HepG2 (cell line): Measurements from ENCODE around the gene RUSF1. TPM values are rescaled to one million over a fixed set of nuclear protein-coding genes. Genes with fewer than 3 reads are reported as not detected.

Source experiments
- ATAC-seq: fragments of 200-7000 bp; cut with Tn5 transposase; 3 replicates; pipeline ENCODE4 v1.9.1; 2020; ENCODE audit warnings: mild to moderate bottlenecking, moderate library complexity
- BruUV-seq: library from RNA; stranded (reverse); fragments of 400-500 nt; replicated peaks from 2 replicates; lab custom pipeline; 2021; lab: Mats Ljungman, UMichigan
- CTCF ChIA-PET: fragments of 300-600 bp; formaldehyde crosslinking; extraction: SDS; loops from one replicate; lab custom pipeline; 2021; ENCODE audit warnings: low total read pairs, inconsistent platforms, low intra/inter-chr PET ratio; lab: Yijun Ruan, JAX
- POLR2A ChIA-PET: fragments of 350-600 bp; sonication (Branson Sonifier 250); formaldehyde crosslinking; loops from one replicate; lab custom pipeline; 2020; ENCODE audit warnings: antibody characterized with exemption, inconsistent platforms; lab: Yijun Ruan, JAX
- DNase-seq: peaks from one replicate; pipeline ENCODE4 v3.0.0-alpha.2; 2015; ENCODE audit warnings: low spot score
- FAIRE-seq: peaks from 3 replicates; lab custom pipeline; 2011; peaks lifted over from hg19 to GRCh38; lab: Jason Lieb, UNC
- H2AFZ ChIP-seq: one replicate; pipeline ENCODE4 v1.6.1; 2011; ENCODE audit warnings: low read length, inconsistent platforms
- H3K27ac ChIP-seq: fragments of 300-600 bp; 3 replicates; pipeline ENCODE4 v1.8.0; 2011; ENCODE audit warnings: mixed run types, mild to moderate bottlenecking, mixed read lengths, low read length, inconsistent platforms; ENCODE audit not compliant: insufficient read depth; ENCODE audit errors: extremely low read length
- H3K27me3 ChIP-seq, 2 experiments: fragments of 200-600 bp in 1 of 2; 2 replicates in 1 of 2; 3 replicates in 1 of 2; pipeline versions ENCODE4 v1.6.0 to v1.8.0; 2011; ENCODE audit warnings: low read length in 2 of 2, mild to moderate bottlenecking in 2 of 2, moderate library complexity in 2 of 2, inconsistent platforms in 1 of 2; ENCODE audit not compliant: insufficient read depth in 2 of 2, control insufficient read depth in 1 of 2
- H3K36me3 ChIP-seq, 2 experiments: fragments of 200-600 bp in 1 of 2; replicated peaks in 1 of 2; 2 replicates in 1 of 2; 3 replicates in 1 of 2; pipeline versions ENCODE4 v1.5.1 to v1.8.0; 2011; ENCODE audit warnings: low read length in 2 of 2, inconsistent platforms in 1 of 2; ENCODE audit not compliant: insufficient read depth in 2 of 2, control insufficient read depth in 1 of 2
- H3K4me1 ChIP-seq: 2 replicates; pipeline ENCODE4 v1.5.1; 2012; ENCODE audit warnings: low read length, inconsistent platforms; ENCODE audit not compliant: insufficient read depth
- H3K4me2 ChIP-seq: 2 replicates; pipeline ENCODE4 v1.6.0; 2011; ENCODE audit warnings: low read depth, low read length, inconsistent platforms
- H3K4me3 ChIP-seq, 3 experiments: fragments of 200-600 bp in 1 of 3; sonication (generic), shearing (Covaris generic) in 1 of 3; replicated peaks in 1 of 3; 2 replicates each; pipeline ENCODE4 v1.5.1; 2011 to 2016; ENCODE audit warnings: low read length in 3 of 3, inconsistent platforms in 2 of 3, low read depth in 2 of 3, mild to moderate bottlenecking in 2 of 3, control low read depth in 1 of 3, mixed read lengths in 1 of 3; ENCODE audit not compliant: insufficient read depth in 1 of 3
- H3K79me2 ChIP-seq: one replicate; pipeline ENCODE4 v1.6.1; 2011; ENCODE audit warnings: low read length, inconsistent platforms; ENCODE audit not compliant: insufficient read depth
- H3K9ac ChIP-seq: 2 replicates; pipeline ENCODE4 v1.6.0; 2011; ENCODE audit warnings: mild to moderate bottlenecking, low read depth, low read length, inconsistent platforms; ENCODE audit not compliant: insufficient read depth
- H3K9me3 ChIP-seq: 2 replicates; pipeline ENCODE4 v1.5.1; 2012; ENCODE audit warnings: mild to moderate bottlenecking, low read length
- H4K20me1 ChIP-seq: 2 replicates; pipeline ENCODE4 v1.6.0; 2011; ENCODE audit warnings: inconsistent platforms, mild to moderate bottlenecking, low read length, moderate library complexity; ENCODE audit not compliant: insufficient read depth
- HNF4A ChIP-seq: sonication (generic); formaldehyde crosslinking; IDR thresholded peaks from 2 replicates; pipeline ENCODE4 v1.4.0; 2020; ENCODE audit warnings: missing genetic modification reagents
- HNF4G ChIP-seq, 2 experiments: sonication (generic) in 1 of 2; formaldehyde crosslinking in 1 of 2; IDR thresholded peaks; 2 replicates each; pipeline versions ENCODE4 v1.4.0 to v1.6.1; 2011 to 2020; ENCODE audit warnings: borderline replicate concordance in 2 of 2, low read depth in 2 of 2, mild to moderate bottlenecking in 2 of 2, low read length in 1 of 2, missing genetic modification reagents in 1 of 2, moderate library complexity in 1 of 2
- NAIF1 ChIP-seq: sonication (generic); formaldehyde crosslinking; IDR thresholded peaks from 2 replicates; pipeline ENCODE4 v1.5.0; 2020; ENCODE audit warnings: mild to moderate bottlenecking, missing genetic modification reagents, borderline replicate concordance
- NKX3-1 ChIP-seq: sonication (generic); formaldehyde crosslinking; IDR thresholded peaks from 2 replicates; pipeline ENCODE4 v1.5.0; 2020; ENCODE audit warnings: missing genetic modification reagents
- NR2C2 ChIP-seq: sonication (generic); formaldehyde crosslinking; IDR thresholded peaks from 2 replicates; pipeline ENCODE4 v1.4.0; 2020; ENCODE audit warnings: missing genetic modification reagents, mild to moderate bottlenecking, moderate library complexity, borderline replicate concordance
- NR2F6 ChIP-seq, 2 experiments: IDR thresholded peaks; 2 replicates each; pipeline ENCODE4 v1.6.1; 2016; ENCODE audit warnings: antibody characterized with exemption in 1 of 2, mild to moderate bottlenecking in 1 of 2
- RAD21 ChIP-seq: fragments of 450-650 bp; formaldehyde crosslinking; IDR thresholded peaks from 2 replicates; pipeline ENCODE4 v1.5.0; 2020; ENCODE audit warnings: mild to moderate bottlenecking
- RARA ChIP-seq: IDR thresholded peaks from 2 replicates; pipeline ENCODE4 v1.6.1; 2016; ENCODE audit warnings: missing genetic modification reagents, missing compliant biosample characterization
- REST ChIP-seq, 2 experiments: IDR thresholded peaks; 2 replicates each; pipeline ENCODE4 v1.6.1; 2011 to 2012; ENCODE audit warnings: low read length in 2 of 2, borderline replicate concordance in 1 of 2, low read depth in 1 of 2, mild to moderate bottlenecking in 1 of 2, moderate library complexity in 1 of 2
- TBL1XR1 ChIP-seq: fragments of 150-350 bp; IDR thresholded peaks from 2 replicates; pipeline ENCODE4 v1.6.1; 2014; ENCODE audit warnings: borderline replicate concordance, low read length; ENCODE audit not compliant: partially characterized antibody
- TMF1 ChIP-seq: sonication (generic); formaldehyde crosslinking; IDR thresholded peaks from 2 replicates; pipeline ENCODE4 v1.8.1; 2022; ENCODE audit warnings: low read depth, missing genetic modification reagents
- ZBTB44 ChIP-seq: sonication (generic); formaldehyde crosslinking; IDR thresholded peaks from 2 replicates; pipeline ENCODE4 v1.4.0; 2020; ENCODE audit warnings: missing genetic modification reagents
- ZMYM3 ChIP-seq: sonication (generic); formaldehyde crosslinking; IDR thresholded peaks from 2 replicates; pipeline ENCODE4 v1.5.1; 2020; ENCODE audit warnings: mild to moderate bottlenecking, missing genetic modification reagents
- ZNF121 ChIP-seq: sonication (generic); formaldehyde crosslinking; IDR thresholded peaks from 2 replicates; pipeline ENCODE4 v1.5.0; 2020; ENCODE audit warnings: mild to moderate bottlenecking, missing genetic modification reagents
- WGBS: methylation state at CpG from one replicate; pipeline ENCODE4 v1.1.6; 2017; ENCODE audit warnings: low lambda C conversion rate; 5-methylcytosine and 5-hydroxymethylcytosine counted together
- in situ Hi-C: cut with HindIII; loops from 2 replicates; pipeline ENCODE4 v1.10.0; 2017; ENCODE audit warnings: low pct_unique_long_range_greater_than_20kb; ENCODE audit not compliant: extremely low pct_ligation_motif_present
- intact Hi-C: fragments of 100-400 bp; cut with micrococcal nuclease; formaldehyde crosslinking; loops from one replicate; pipeline ENCODE4 v1.10.0; 2022; ENCODE audit not compliant: unreplicated experiment
- polyA plus RNA-seq, 8 experiments: library from polyadenylated mRNA; depleted of rRNA in 3 of 8; stranded (reverse) in 7 of 8; unstranded in 1 of 8; fragments of >200 nt; fragmentation: Illumina TruSeq in 4 of 8; extraction: Trizol in 4 of 8; gene quantifications; 2 replicates each; pipeline versions ENCODE4 v1.2.1 to v1.2.3, GENCODE V29; 2011 to 2016; ENCODE audit warnings: low read depth in 4 of 8, missing spikeins in 1 of 8, mixed read lengths in 1 of 8; ENCODE audit not compliant: insufficient read depth in 1 of 8
- total RNA-seq, 5 experiments: library from RNA; depleted of rRNA; stranded (reverse); fragments of >200 nt; fragmentation: Illumina TruSeq; extraction: Trizol; gene quantifications; 2 replicates each; pipeline ENCODE4 v1.2.3, GENCODE V29; 2016; ENCODE audit warnings: low read depth in 1 of 5

Gene RUSF1
- total and polyA plus RNA-seq, 2 of the 13 experiments (the other 11 are each of a cell fraction or from before 2014, with no cell fraction given) = 40.8 to 50.2 TPM

GRCh38 chr16:31532120-31532519 is 23.9 kb upstream of the RUSF1 start:
- no peak overlapping the region for H3K4me3 ChIP-seq
- no TSS peak for BruUV-seq
- TF ChIP-seq TBL1XR1 (no peak), HNF4G (IDR thresholded peaks at IDR 0.05; ENCODE audit: borderline replicate concordance, low read depth, low read length) (peak; percentile 17; the same call in 1 of the 2 replicates), HNF4G (CRISPR knock-in tag; IDR thresholded peaks at IDR 0.05; ENCODE audit: borderline replicate concordance, low read depth) (no peak), NKX3-1 (no peak), RARA (CRISPR knock-in tag) (peak; percentile 34; the same call in 1 of the 2 replicates), ZMYM3 (0 out of 2 replicates have a peak, but pooled peaks have one; percentile 27), HNF4A (peak; percentile 59), ZNF121 (CRISPR knock-in tag) (peak; percentile 28; the same call in 1 of the 2 replicates), RAD21 (no peak), NR2F6 (IDR thresholded peaks at IDR 0.05) (peak; percentile 54), NR2F6 (CRISPR knock-in tag; IDR thresholded peaks at IDR 0.05) (no peak), NR2C2 (peak; percentile 76)
- H3K79me2 ChIP-seq = no peaks in the 10 kb centered on the region
- intact Hi-C loops (no loop called here), in situ Hi-C loops (no loop called here)
- FAIRE-seq (no peak), DNase-seq (no peak), ATAC-seq (no peak)
- ChIA-PET CTCF (no interaction called here), POLR2A (no interaction called here)
- H3K36me3 ChIP-seq = no peaks in the 10 kb centered on the region
- H3K9ac ChIP-seq = no peak overlapping the region
- no peak overlapping the region for H3K27ac ChIP-seq
- H3K9me3 ChIP-seq = no peaks in the 10 kb centered on the region
- H2AFZ ChIP-seq = no peak overlapping the region
- H3K27me3 ChIP-seq = peaks cover under 1 to 34% of the 10 kb centered on the region in 2 experiments; a peak in 4 of 5 replicates
- WGBS = 0% methylated on average over 2 of the region's 2 CpGs
- no peak overlapping the region for H3K4me2 ChIP-seq
- no peaks in the 10 kb centered on the region for H4K20me1 ChIP-seq
- H3K4me1 ChIP-seq = peaks cover 26% of the 10 kb centered on the region

- 62% methylated on average over 1 of the region's 1 CpG for WGBS
- TF ChIP-seq NAIF1 (CRISPR knock-in tag) = no peak
- no peak for TF ChIP-seq ZBTB44 (CRISPR knock-in tag)
- TF ChIP-seq TMF1 (CRISPR knock-in tag) = no peak
- TF ChIP-seq REST (IDR thresholded peaks at IDR 0.05; ENCODE audit: borderline replicate concordance in 1 of 2, low read depth in 1 of 2, low read length in 2 of 2) = no peak
Measured at GRCh38 chr16:31531096-31531495, 22.9 kb upstream of the RUSF1 start.

More at GRCh38 chr16:31531096-31531495, 22.9 kb upstream of the RUSF1 start:
- ChIA-PET CTCF (no interaction called here), POLR2A (no interaction called here)
- ATAC-seq (no peak), FAIRE-seq (no peak), DNase-seq (no peak)
- H3K9ac ChIP-seq = no peak overlapping the region
- in situ Hi-C loops (no loop called here), intact Hi-C loops (no loop called here)
- no peak overlapping the region for H3K27ac ChIP-seq
- H2AFZ ChIP-seq = no peak overlapping the region
- H3K4me1 ChIP-seq = peaks cover 26% of the 10 kb centered on the region
- H3K4me3 ChIP-seq = no peak overlapping the region
- H3K9me3 ChIP-seq = no peaks in the 10 kb centered on the region
- H3K36me3 ChIP-seq = no peaks in the 10 kb centered on the region
- H3K79me2 ChIP-seq = no peaks in the 10 kb centered on the region
- peaks cover 0 to 28% of the 10 kb centered on the region in 2 experiments; a peak in 4 of 5 replicates for H3K27me3 ChIP-seq
- H4K20me1 ChIP-seq = no peaks in the 10 kb centered on the region
- no peak overlapping the region for H3K4me2 ChIP-seq
- BruUV-seq = no TSS peak
